ENCODE measurements around the gene NPTX2.

NPTX2 gene

GRCh38 chr7:98669329-98670000, 52.4 kb downstream of the NPTX2 start:
- Histone ChIP-seq H3K36me3 (ENCODE audit: insufficient read depth, low read length) (no peaks in the 10 kb centered on the region), H3K4me3 (no peak overlapping the region), H3K27ac (no peak overlapping the region), H3K9me3 (ENCODE audit: low read depth, low read length) (no peaks in the 10 kb centered on the region), H3K9ac (ENCODE audit: insufficient read length) (no peak overlapping the region)
- no peak for DNase-seq (ENCODE audit: low read depth, low spot score)
- TF ChIP-seq EZH2 (IDR thresholded peaks at IDR 0.05), result no peak
- TF ChIP-seq FOXP2 (optimal IDR thresholded peaks at IDR 0.05; ENCODE audit: control extremely low read depth, extremely low read length, insufficient read depth), result no peak
- no peak for TF ChIP-seq POLR2AphosphoS5 (IDR thresholded peaks at IDR 0.05; ENCODE audit: borderline replicate concordance, low read depth, low read length)

- Histone ChIP-seq H3K4me3 (no peak overlapping the region), H3K27ac (no peak overlapping the region), H3K9ac (ENCODE audit: insufficient read length) (no peak overlapping the region), H3K9me3 (ENCODE audit: low read depth, low read length) (no peaks in the 10 kb centered on the region), H3K36me3 (ENCODE audit: insufficient read depth, low read length) (no peaks in the 10 kb centered on the region)
- TF ChIP-seq FOXP2 (optimal IDR thresholded peaks at IDR 0.05; ENCODE audit: control extremely low read depth, extremely low read length, insufficient read depth) (no peak), EZH2 (IDR thresholded peaks at IDR 0.05) (no peak), POLR2AphosphoS5 (IDR thresholded peaks at IDR 0.05; ENCODE audit: borderline replicate concordance, low read depth, low read length) (no peak)
- no peak for DNase-seq (ENCODE audit: low read depth, low spot score)
Measured at GRCh38 chr7:98670186-98670585, 53.1 kb downstream of the NPTX2 start.

- Histone ChIP-seq H3K9me3 (ENCODE audit: low read depth, low read length) (no peaks in the 10 kb centered on the region), H3K36me3 (ENCODE audit: insufficient read depth, low read length) (no peaks in the 10 kb centered on the region), H3K4me3 (no peak overlapping the region), H3K27ac (no peak overlapping the region), H3K9ac (ENCODE audit: insufficient read length) (no peak overlapping the region)
- no peak for TF ChIP-seq FOXP2 (optimal IDR thresholded peaks at IDR 0.05; ENCODE audit: control extremely low read depth, extremely low read length, insufficient read depth)
- no peak for TF ChIP-seq POLR2AphosphoS5 (IDR thresholded peaks at IDR 0.05; ENCODE audit: borderline replicate concordance, low read depth, low read length)
- TF ChIP-seq EZH2 (IDR thresholded peaks at IDR 0.05), result no peak
- no peak for DNase-seq (ENCODE audit: low read depth, low spot score)
Measured at GRCh38 chr7:98671733-98672331, 54.7 kb downstream of the NPTX2 start.

GRCh38 chr7:98674461-98674860, 57.4 kb downstream of the NPTX2 start:
- no peak for TF ChIP-seq EZH2 (IDR thresholded peaks at IDR 0.05)
- no peak for TF ChIP-seq POLR2AphosphoS5 (IDR thresholded peaks at IDR 0.05; ENCODE audit: borderline replicate concordance, low read depth, low read length)
- no peak for TF ChIP-seq FOXP2 (optimal IDR thresholded peaks at IDR 0.05; ENCODE audit: control extremely low read depth, extremely low read length, insufficient read depth)

GRCh38 chr7:98674881-98675280, 57.8 kb downstream of the NPTX2 start:
- no peak for TF ChIP-seq FOXP2 (optimal IDR thresholded peaks at IDR 0.05; ENCODE audit: control extremely low read depth, extremely low read length, insufficient read depth)
- TF ChIP-seq POLR2AphosphoS5 (IDR thresholded peaks at IDR 0.05; ENCODE audit: borderline replicate concordance, low read depth, low read length), result no peak
- no peak for TF ChIP-seq EZH2 (IDR thresholded peaks at IDR 0.05)
- no peak overlapping the region for H3K27ac ChIP-seq
- H3K9ac ChIP-seq (ENCODE audit: insufficient read length), result no peak overlapping the region
- H3K36me3 ChIP-seq (ENCODE audit: insufficient read depth, low read length), result no peaks in the 10 kb centered on the region
- H3K9me3 ChIP-seq (ENCODE audit: low read depth, low read length), result no peaks in the 10 kb centered on the region
- no peak overlapping the region for H3K4me3 ChIP-seq
- DNase-seq (ENCODE audit: low read depth, low spot score), result no peak

More at GRCh38 chr7:98674461-98674860, 57.4 kb downstream of the NPTX2 start:
- DNase-seq (ENCODE audit: low read depth, low spot score), result no peak
- no peak overlapping the region for H3K9ac ChIP-seq (ENCODE audit: insufficient read length)
- H3K4me3 ChIP-seq, result no peak overlapping the region
- H3K9me3 ChIP-seq (ENCODE audit: low read depth, low read length), result no peaks in the 10 kb centered on the region
- H3K27ac ChIP-seq, result no peak overlapping the region
- H3K36me3 ChIP-seq (ENCODE audit: insufficient read depth, low read length), result no peaks in the 10 kb centered on the region

GRCh38 chr7:98678215-98678614, 61.1 kb downstream of the NPTX2 start:
- Histone ChIP-seq H3K9ac (ENCODE audit: insufficient read length) (no peak overlapping the region), H3K4me3 (no peak overlapping the region), H3K27ac (no peak overlapping the region), H3K9me3 (ENCODE audit: low read depth, low read length) (no peaks in the 10 kb centered on the region), H3K36me3 (ENCODE audit: insufficient read depth, low read length) (no peaks in the 10 kb centered on the region)
- DNase-seq (ENCODE audit: low read depth, low spot score), result no peak
- TF ChIP-seq EZH2 (IDR thresholded peaks at IDR 0.05) (no peak), FOXP2 (optimal IDR thresholded peaks at IDR 0.05; ENCODE audit: control extremely low read depth, extremely low read length, insufficient read depth) (no peak), POLR2AphosphoS5 (IDR thresholded peaks at IDR 0.05; ENCODE audit: borderline replicate concordance, low read depth, low read length) (no peak)
